HS-27A (cell line): ENCODE results near the gene SLC34A3.
A peak's percentile ranks its signal among the peaks of the same experiment; 100 is the strongest.

Experiments
- DNase-seq: peaks from one replicate; pipeline ENCODE4 v3.0.0-alpha.2; 2012; ENCODE audit warnings: low read depth, missing footprints

SLC34A3 gene

GRCh38 chr9:137195525-137196220 lies 35.0 kb upstream of the SLC34A3 start:
- DNase-seq = no peak

- DNase-seq = no peak
These were observed 32.4 kb upstream of the SLC34A3 start for GRCh38 chr9:137198051-137198901.

DNA sequence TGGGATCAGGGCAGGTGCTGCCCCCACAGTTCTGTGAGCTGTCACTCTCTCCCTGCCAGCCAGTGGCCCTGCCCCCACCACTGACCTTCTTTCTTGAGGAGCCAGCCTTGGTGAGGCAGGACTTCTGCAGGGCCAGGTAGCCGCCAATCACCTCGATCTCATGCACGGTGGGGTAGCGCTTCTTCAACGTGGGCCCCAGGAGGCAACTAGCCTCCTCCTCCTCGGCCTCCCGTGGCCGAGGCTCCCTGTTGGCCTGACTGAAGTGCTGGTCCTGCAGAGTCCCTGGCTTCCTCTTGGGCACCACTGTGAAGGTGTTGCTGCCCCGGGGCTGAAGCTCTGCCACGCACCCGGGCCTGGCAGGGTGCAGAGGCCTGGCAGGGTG lies 31.8 kb upstream of the SLC34A3 start:
- no peak for DNase-seq

DNA sequence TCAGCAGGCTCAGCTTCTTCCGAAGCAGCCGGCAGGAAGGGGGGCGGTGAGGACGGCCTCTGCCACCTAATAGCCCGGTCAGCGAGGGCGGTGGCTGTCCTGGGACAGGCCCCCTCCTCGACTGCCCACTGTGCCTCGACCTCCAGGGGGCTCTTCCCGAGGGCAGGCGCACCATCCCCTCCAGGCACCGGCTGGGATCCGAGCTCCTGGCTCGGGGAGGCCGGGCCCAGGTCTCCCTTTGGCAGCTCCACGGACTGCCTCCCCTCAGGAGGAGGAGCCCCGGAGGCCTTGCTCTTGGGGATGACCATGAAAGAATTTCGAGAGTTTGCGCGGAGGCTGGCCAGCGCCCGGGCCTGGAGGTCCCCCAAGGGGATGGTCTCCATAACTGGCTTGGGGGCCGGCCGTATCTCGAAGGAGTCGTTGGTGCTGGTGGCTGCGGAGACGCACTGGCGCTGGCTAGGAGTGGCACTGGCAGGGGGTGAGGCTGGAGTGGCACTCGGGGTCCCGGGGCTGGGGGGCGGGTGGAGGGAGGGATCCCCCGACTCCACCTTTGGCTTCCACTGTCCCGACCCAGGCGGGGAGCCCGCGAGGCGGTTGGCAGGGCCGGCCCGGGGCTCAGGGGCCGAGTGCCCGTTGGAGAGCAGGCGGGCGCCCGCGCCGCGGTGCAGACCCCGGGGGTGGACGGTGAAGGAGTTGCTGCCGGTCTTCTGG lies 31.1 kb upstream of the SLC34A3 start:
- DNase-seq = no peak

DNA sequence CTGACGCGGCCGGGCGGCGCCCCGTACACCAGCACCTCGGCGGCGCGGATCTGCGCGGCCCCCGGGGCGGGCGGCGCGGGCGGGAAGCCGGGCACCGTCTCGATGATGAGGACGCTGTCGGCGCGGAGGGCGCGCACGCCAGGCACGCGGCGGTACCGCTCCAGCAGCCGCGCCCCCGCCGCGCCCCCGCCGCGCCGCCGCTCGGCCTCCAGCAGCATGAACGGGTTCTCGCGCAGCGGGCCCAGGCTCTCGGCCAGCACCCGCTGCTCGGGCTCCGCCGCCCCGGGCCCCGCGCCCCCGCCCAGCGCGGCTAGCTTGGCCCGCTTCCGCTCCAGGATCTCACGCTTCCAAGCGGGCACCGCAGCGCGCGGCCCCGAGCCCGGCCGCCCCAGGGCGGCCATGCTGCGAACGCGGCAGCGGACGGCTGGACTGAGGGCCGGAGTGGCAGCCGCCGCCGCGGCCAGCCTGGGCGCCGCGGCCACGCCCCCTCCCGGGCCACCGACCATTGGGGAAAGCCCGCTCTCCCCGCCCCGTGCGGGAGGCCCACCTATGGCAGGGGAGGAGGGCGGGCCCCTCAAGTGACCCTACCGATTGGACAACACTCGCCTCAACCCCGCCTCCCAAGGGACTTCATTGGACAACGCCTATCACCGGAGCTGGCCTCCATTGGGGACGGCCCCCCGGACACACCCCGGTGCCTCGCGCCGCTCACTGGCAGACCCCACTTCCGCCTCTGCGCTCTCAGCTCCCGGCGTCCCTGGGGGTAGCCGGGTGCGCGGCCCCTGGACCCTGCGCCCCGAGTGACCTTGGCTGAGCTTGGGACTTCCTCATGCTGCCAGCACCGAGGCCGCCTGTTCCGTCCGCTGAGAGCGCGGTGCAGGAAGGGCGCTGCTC lies 30.1 kb upstream of the SLC34A3 start, which contains the start of gene TPRN:
TPRN (minus strand) TSS at position 431 of the 894 bp plus-strand sequence; CDS start at position 401, 30 bp downstream.
- peak; percentile 82 for DNase-seq

DNA sequence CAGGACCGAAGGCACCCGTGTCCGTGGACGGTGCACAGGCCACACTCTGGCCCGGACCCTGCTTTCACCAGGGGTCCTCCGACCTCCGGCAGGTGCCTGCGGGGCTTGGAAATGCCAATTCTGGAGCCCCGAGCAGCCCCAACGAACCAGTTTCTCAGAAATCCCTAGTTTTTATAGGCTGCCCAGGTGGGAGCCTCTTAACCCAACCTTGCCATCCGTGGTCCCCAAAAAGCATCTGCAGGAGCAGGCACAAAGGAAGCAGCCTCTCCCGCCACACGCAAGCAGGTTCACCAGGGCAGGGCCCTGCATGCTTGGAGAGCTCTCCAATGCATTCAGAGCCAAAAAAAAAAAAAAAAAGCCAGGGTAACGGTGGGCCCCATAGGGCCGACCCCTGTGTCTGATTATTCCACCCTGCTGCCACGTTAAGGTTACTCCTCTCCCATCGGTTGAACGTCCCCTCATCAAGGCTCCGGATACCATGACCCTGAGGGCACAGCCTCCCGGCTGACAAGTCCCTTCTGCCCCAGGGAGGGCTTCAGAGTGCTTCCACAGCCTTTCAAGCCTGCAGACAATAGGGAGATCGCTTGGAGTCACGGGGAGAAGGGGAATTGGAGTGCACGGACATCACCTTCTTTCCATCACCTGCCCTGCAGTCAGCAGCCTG lies 29.4 kb upstream of the SLC34A3 start:
- DNase-seq = no peak

DNA sequence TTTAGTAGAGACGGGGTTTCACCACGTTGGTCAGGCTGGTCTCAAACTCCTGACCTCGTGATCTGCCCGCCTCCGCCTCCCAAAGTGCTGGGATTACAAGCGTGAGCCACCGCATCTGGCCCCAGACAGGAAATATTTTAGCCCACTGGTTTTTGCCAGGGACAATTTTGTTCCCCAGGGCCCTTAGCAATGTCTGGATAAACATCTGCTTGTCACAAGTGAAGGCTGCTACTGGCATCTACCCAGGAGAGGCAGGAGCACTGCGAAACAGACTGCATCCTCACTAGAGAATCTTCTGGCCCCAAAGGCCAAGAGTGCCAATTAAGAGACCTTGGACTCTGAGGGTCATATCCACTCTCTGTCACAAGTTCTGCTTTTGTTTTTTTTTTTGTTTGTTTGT lies 27.7 kb upstream of the SLC34A3 start:
- DNase-seq = no peak

- DNase-seq = no peak
These were observed 26.0 kb upstream of the SLC34A3 start for GRCh38 chr9:137204731-137205125.

DNA sequence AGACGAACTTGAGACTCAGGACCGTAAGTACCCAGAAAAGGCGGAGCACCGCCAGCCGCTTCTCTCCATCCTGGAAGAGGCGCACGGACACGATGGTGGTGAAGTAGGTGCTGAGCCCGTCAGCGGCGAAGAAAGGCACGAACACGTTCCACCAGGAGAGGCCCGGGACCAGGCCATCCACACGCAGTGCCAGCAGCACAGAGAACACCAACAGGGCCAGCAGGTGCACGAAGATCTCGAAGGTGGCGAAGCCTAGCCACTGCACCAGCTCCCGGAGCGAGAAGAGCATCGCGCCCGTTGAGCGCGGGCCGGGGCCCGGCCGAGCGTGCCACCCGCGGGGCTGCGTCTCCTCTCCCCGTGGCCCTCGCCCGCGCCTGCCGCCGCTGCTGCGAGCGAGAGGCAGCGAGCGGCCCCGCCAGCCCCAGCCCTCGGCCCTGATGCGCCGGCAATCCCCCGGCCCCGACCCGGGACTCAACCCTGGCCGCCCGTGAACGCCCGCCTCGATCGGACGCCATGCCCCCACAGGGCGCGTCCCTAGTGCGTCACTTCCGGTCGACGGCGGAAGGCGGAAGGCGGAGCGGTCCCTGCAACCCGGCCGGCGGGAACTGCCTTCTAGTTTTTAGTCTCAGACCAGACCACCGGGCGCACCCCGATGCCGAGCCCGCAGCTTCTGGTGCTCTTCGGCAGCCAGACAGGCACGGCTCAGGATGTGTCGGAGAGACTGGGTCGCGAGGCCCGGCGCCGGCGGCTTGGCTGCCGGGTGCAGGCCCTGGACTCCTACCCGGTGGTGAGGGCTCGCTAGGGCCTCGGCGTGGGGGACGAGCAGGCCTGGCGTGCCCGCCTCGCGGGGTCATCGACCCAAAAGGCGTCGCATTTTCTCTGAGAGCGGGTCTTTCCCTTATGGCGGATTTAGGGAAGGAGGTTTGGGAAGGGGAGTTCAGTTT lies 25.3 kb upstream of the SLC34A3 start, which contains the start of the genes NDOR1 and TMEM203:
NDOR1 (plus strand) TSS at position 575 of the 944 bp plus-strand sequence; CDS start at position 653, 78 bp downstream.
TMEM203 (minus strand) TSS at position 523 of the 944 bp plus-strand sequence; CDS start at position 289, 234 bp downstream.
- peak; percentile 42 for DNase-seq

GRCh38 chr9:137206602-137207001 lies 24.1 kb upstream of the SLC34A3 start:
- no peak for DNase-seq

GRCh38 chr9:137211532-137211931 lies 19.2 kb upstream of the SLC34A3 start:
- DNase-seq = no peak

DNA sequence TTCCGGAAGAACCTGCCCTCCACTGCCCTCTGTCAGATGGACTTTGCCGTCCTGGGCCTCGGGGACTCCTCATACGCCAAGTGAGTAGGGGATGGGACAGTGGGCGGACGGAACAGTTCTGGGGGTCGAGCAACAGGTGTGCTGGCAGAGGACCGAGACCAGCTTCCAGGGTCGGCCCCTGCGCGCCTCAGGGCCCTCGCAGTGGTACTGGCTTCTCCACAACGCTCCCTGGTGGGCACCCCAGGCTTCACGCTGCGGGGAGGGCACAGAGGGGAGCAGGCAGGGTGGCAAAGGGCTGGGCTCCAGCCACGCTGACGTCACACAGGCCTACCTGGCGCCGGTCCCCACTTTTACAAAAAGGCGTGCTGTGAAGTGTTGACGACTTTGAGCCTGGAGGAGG lies 18.2 kb upstream of the SLC34A3 start:
- no peak for DNase-seq

GRCh38 chr9:137213160-137214060 lies 17.3 kb upstream of the SLC34A3 start:
- DNase-seq = no peak

DNA sequence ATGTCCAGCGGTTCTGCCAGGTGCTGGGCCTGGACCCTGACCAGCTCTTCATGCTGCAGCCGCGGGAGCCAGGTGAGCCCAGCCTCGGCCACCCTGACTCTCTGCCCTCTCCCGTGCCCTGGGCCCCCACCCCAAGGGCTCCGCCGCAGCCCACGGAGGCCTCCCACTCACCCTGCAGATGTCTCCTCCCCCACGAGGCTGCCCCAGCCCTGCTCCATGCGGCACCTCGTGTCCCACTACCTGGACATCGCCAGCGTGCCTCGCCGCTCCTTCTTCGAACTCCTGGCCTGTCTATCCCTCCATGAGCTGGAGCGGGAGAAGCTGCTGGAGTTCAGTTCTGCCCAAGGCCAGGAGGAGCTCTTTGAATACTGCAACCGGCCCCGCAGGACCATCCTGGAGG lies 16.1 kb upstream of the SLC34A3 start:
- DNase-seq = no peak

DNA sequence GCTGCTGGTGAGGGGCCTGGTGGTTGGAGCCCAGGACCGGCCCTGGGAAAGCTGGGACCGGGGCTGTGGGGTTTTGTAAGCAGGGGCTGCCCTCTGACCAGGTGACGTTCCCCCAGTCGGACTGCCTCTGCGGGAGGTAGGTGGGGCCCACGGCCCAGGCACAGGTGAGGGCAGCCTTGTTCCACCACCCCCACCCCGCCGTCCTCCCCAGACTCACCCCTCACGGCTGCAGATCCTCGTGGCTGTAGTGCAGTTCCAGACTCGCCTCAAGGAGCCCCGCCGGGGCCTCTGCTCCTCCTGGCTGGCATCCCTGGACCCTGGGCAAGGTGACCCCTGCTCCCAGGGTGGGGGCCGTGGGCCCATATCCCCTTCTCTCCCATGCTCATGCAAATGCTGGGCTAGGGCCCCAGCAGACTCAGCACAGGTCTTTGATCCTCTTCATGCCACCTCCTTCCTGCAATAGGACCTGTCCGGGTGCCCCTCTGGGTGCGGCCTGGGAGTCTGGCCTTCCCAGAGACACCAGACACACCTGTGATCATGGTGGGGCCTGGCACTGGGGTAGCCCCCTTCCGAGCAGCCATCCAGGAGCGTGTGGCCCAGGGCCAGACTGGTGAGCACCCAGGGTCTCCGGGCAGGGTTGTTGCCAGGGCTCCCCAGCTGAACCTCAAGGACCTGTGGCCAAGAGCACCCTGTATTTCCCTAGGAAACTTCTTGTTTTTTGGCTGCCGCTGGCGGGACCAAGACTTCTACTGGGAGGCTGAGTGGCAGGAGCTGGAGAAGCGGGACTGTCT lies 15.3 kb upstream of the SLC34A3 start:
- no peak for DNase-seq

- no peak for DNase-seq
These were observed 14.3 kb upstream of the SLC34A3 start for GRCh38 chr9:137216188-137216965.
